Smooth muscle cell (in vitro differentiated cells): ENCODE results near the gene WHRN. TPM values are rescaled to one million over a fixed set of nuclear protein-coding genes. Genes with fewer than 3 reads are reported as not detected.

ENCODE experiments used
- DNase-seq: peaks from one replicate; lab custom pipeline; 2025; ENCODE audit not compliant: unreplicated experiment; lab: John Stamatoyannopoulos, UW
- H2AFZ ChIP-seq: fragments of 200-600 bp; sonication (generic); 2 replicates; pipeline ENCODE4 v1.6.0; 2016; ENCODE audit warnings: antibody characterized with exemption, low read depth, mild to moderate bottlenecking
- H3F3A ChIP-seq: fragments of 200-600 bp; sonication (generic); 2 replicates; pipeline ENCODE4 v1.6.0; 2017; ENCODE audit warnings: antibody characterized with exemption, low read depth
- H3K27ac ChIP-seq: fragments of 200-600 bp; sonication (generic); 2 replicates; pipeline ENCODE4 v1.5.1; 2016; ENCODE audit warnings: low read depth, mild to moderate bottlenecking
- H3K27me3 ChIP-seq: fragments of 200-600 bp; sonication (generic); 2 replicates; pipeline ENCODE4 v1.6.1; 2016; ENCODE audit warnings: low read depth, mild to moderate bottlenecking
- H3K36me3 ChIP-seq: fragments of 200-600 bp; sonication (generic); 2 replicates; pipeline ENCODE4 v1.5.1; 2016; ENCODE audit warnings: low read depth
- H3K4me1 ChIP-seq: fragments of 200-600 bp; sonication (generic); 2 replicates; pipeline ENCODE4 v1.5.1; 2016; ENCODE audit warnings: low read depth
- H3K4me2 ChIP-seq: fragments of 200-600 bp; sonication (generic); 2 replicates; pipeline ENCODE4 v1.6.0; 2016; ENCODE audit warnings: mild to moderate bottlenecking
- H3K4me3 ChIP-seq: fragments of 200-600 bp; sonication (generic); 2 replicates; pipeline ENCODE4 v1.5.1; 2016; ENCODE audit warnings: mild to moderate bottlenecking
- H3K79me2 ChIP-seq: fragments of 200-600 bp; sonication (generic); 2 replicates; pipeline ENCODE4 v1.6.0; 2016; ENCODE audit warnings: low read depth, mild to moderate bottlenecking
- H3K9ac ChIP-seq: fragments of 200-600 bp; sonication (generic); 2 replicates; pipeline ENCODE4 v1.6.0; 2016; ENCODE audit warnings: low read depth
- H3K9me3 ChIP-seq: fragments of 200-600 bp; sonication (generic); replicated peaks from 2 replicates; pipeline ENCODE4 v1.5.1; 2016; ENCODE audit warnings: low read depth
- H4K20me1 ChIP-seq: fragments of 200-600 bp; sonication (generic); 2 replicates; pipeline ENCODE4 v1.6.0; 2016; ENCODE audit warnings: low read depth
- CTCF ChIP-seq: fragments of 200-600 bp; sonication (generic); IDR thresholded peaks from 2 replicates; pipeline ENCODE4 v1.5.1; 2017; ENCODE audit warnings: borderline replicate concordance, mild to moderate bottlenecking, antibody characterized with exemption; ENCODE audit not compliant: insufficient read depth, poor library complexity, severe bottlenecking
- WGBS: methylation state at CpG from one replicate; pipeline ENCODE4 v1.1.7; 2016; ENCODE audit warnings: low lambda C conversion rate; 5-methylcytosine and 5-hydroxymethylcytosine counted together
- polyA plus RNA-seq: library from polyadenylated mRNA; unstranded; fragments of >200 nt; fragmentation: Nextera tagmentation; extraction: Ambion mirVana; gene quantifications from 2 replicates; pipeline ENCODE4 v1.2.1, GENCODE V29; 2016
- total RNA-seq: library from RNA; depleted of rRNA; stranded (reverse); fragments of >200 nt; gene quantifications from 2 replicates; pipeline ENCODE4 v1.2.3, GENCODE V29; 2014

WHRN gene
- total and polyA plus RNA-seq, 2 experiments from 2014 or later: 3.6 to 12.9 TPM

- no peaks in the 10 kb centered on the region for H3K79me2 ChIP-seq
- DNase-seq: no peak
- no peaks in the 10 kb centered on the region for H3K9me3 ChIP-seq
- no peak overlapping the region for H3K4me3 ChIP-seq
- H2AFZ ChIP-seq: no peak overlapping the region
- H3K27ac ChIP-seq: no peak overlapping the region
- no peaks in the 10 kb centered on the region for H3K36me3 ChIP-seq
- H3F3A ChIP-seq: no peaks in the 10 kb centered on the region
- no peaks in the 10 kb centered on the region for H4K20me1 ChIP-seq
- no peaks in the 10 kb centered on the region for H3K27me3 ChIP-seq
- H3K4me2 ChIP-seq: peak overlapping the region; percentile 63
- 41% methylated on average over 13 of the region's 13 CpGs for WGBS
- H3K9ac ChIP-seq: no peak overlapping the region
- TF ChIP-seq CTCF: no peak
- no peaks in the 10 kb centered on the region for H3K4me1 ChIP-seq
Observed at GRCh38 chr9:114532561-114533237, 27.4 kb upstream of the WHRN start.

GRCh38 chr9:114529285-114529684 is 24.0 kb upstream of the WHRN start:
- no peaks in the 10 kb centered on the region for H3K79me2 ChIP-seq
- H3K9me3 ChIP-seq: no peaks in the 10 kb centered on the region
- H3K36me3 ChIP-seq: no peaks in the 10 kb centered on the region
- TF ChIP-seq CTCF: no peak
- no peak overlapping the region for H3K4me3 ChIP-seq
- no peaks in the 10 kb centered on the region for H3K27me3 ChIP-seq
- no peak overlapping the region for H3K4me2 ChIP-seq
- DNase-seq: no peak
- H2AFZ ChIP-seq: no peak overlapping the region
- peaks cover 7% of the 10 kb centered on the region for H3F3A ChIP-seq
- H3K9ac ChIP-seq: no peak overlapping the region
- H3K4me1 ChIP-seq: no peaks in the 10 kb centered on the region
- no peak overlapping the region for H3K27ac ChIP-seq
- 94% methylated on average over 6 of the region's 6 CpGs for WGBS
- H4K20me1 ChIP-seq: no peaks in the 10 kb centered on the region

- 82% methylated on average over 2 of the region's 2 CpGs for WGBS
- Histone ChIP-seq H2AFZ (no peak overlapping the region), H4K20me1 (no peaks in the 10 kb centered on the region), H3K27ac (no peak overlapping the region), H3K4me2 (no peak overlapping the region), H3K4me1 (no peaks in the 10 kb centered on the region), H3F3A (peaks cover 7% of the 10 kb centered on the region), H3K9me3 (no peaks in the 10 kb centered on the region), H3K4me3 (no peak overlapping the region), H3K36me3 (no peaks in the 10 kb centered on the region), H3K27me3 (no peaks in the 10 kb centered on the region), H3K9ac (no peak overlapping the region), H3K79me2 (no peaks in the 10 kb centered on the region)
- TF ChIP-seq CTCF: no peak
- DNase-seq: no peak
Observed at GRCh38 chr9:114526807-114527206, 21.5 kb upstream of the WHRN start.

GRCh38 chr9:114525513-114525912 is 20.2 kb upstream of the WHRN start:
- H3K27ac ChIP-seq: peak overlapping the region; percentile 86
- H3K27me3 ChIP-seq: no peaks in the 10 kb centered on the region
- no peak overlapping the region for H3K4me3 ChIP-seq
- DNase-seq: no peak
- H3K4me1 ChIP-seq: no peaks in the 10 kb centered on the region
- TF ChIP-seq CTCF: no peak
- H3K4me2 ChIP-seq: peak overlapping the region; percentile 68
- 44% methylated on average over 3 of the region's 3 CpGs for WGBS
- H2AFZ ChIP-seq: no peak overlapping the region
- H3K9me3 ChIP-seq: no peaks in the 10 kb centered on the region
- peaks cover 7% of the 10 kb centered on the region for H3F3A ChIP-seq
- H3K79me2 ChIP-seq: no peaks in the 10 kb centered on the region
- H3K9ac ChIP-seq: no peak overlapping the region
- no peaks in the 10 kb centered on the region for H4K20me1 ChIP-seq
- H3K36me3 ChIP-seq: no peaks in the 10 kb centered on the region
